HT1080 (cell line): ENCODE measurements around the gene SELENBP1. TPM values are rescaled to one million over a fixed set of nuclear protein-coding genes. Genes with fewer than 3 reads are reported as not detected.
"Not testable (repeated sequence)": the region's sequence is repeated elsewhere in the genome, so short reads cannot be mapped to it uniquely, and the experiment has no call there.

Source experiments
- DNase-seq: peaks from one replicate; pipeline ENCODE4 v3.0.0-alpha.2; 2015; ENCODE audit warnings: low read depth
- polyA plus RNA-seq, 2 experiments: library from polyadenylated mRNA; depleted of rRNA; stranded (reverse); fragments of >200 nt; gene quantifications; 2 replicates each; pipeline ENCODE4 v1.2.3, GENCODE V29; 2015
- total RNA-seq: library from RNA; depleted of rRNA; stranded (reverse); fragments of >200 nt; shearing (Covaris generic); gene quantifications from 2 replicates; pipeline ENCODE4 v1.2.3, GENCODE V29; 2014; rRNA removed

Gene SELENBP1
- total RNA-seq = not detected in 2 replicates
- polyA plus RNA-seq (2015; cell fraction: cytosol; rRNA removed) = not detected in 2 replicates
- polyA plus RNA-seq (2015; cell fraction: nucleus; rRNA removed) = not detected in 2 replicates

GRCh38 chr1:151372058-151372934 lies at the start of gene SELENBP1:
Gene SELENBP1 (minus strand): TSS chr1:151372705. CDS start chr1:151372641, 64 bp downstream.
- no peak for DNase-seq

GRCh38 chr1:151419819-151420218 lies 47.3 kb upstream of the SELENBP1 start:
- DNase-seq = no peak

- no peak for DNase-seq
Observed at GRCh38 chr1:151418081-151418480, 45.6 kb upstream of the SELENBP1 start.

GRCh38 chr1:151416231-151416630 lies 43.7 kb upstream of the SELENBP1 start:
- no peak for DNase-seq

GRCh38 chr1:151411884-151412283 lies 39.4 kb upstream of the SELENBP1 start:
- no peak for DNase-seq

GRCh38 chr1:151408891-151409290 lies 36.4 kb upstream of the SELENBP1 start:
- no peak for DNase-seq

- DNase-seq = no peak
Observed at GRCh38 chr1:151407304-151407703, 34.8 kb upstream of the SELENBP1 start.

GRCh38 chr1:151406176-151406575 lies 33.7 kb upstream of the SELENBP1 start:
- no peak for DNase-seq

GRCh38 chr1:151405187-151405951 lies 32.9 kb upstream of the SELENBP1 start:
- no peak for DNase-seq

- no peak for DNase-seq
Observed at GRCh38 chr1:151403612-151404011, 31.1 kb upstream of the SELENBP1 start.

- no peak for DNase-seq
Observed at GRCh38 chr1:151402764-151403163, 30.3 kb upstream of the SELENBP1 start.

GRCh38 chr1:151401860-151402259 lies 29.4 kb upstream of the SELENBP1 start:
- no peak for DNase-seq

GRCh38 chr1:151401125-151401788 lies 28.8 kb upstream of the SELENBP1 start:
- peak; percentile 43 for DNase-seq

GRCh38 chr1:151399324-151400171 lies 27.0 kb upstream of the SELENBP1 start, which contains the start of gene PSMB4:
Gene PSMB4 (plus strand): TSS chr1:151399573. CDS start chr1:151399588, 15 bp downstream.
- peak; percentile 88 for DNase-seq

GRCh38 chr1:151396265-151396664 lies 23.8 kb upstream of the SELENBP1 start:
- not testable (repeated sequence) for DNase-seq

GRCh38 chr1:151393583-151393982 lies 21.1 kb upstream of the SELENBP1 start:
- DNase-seq = no peak

GRCh38 chr1:151391079-151391563 lies 18.6 kb upstream of the SELENBP1 start:
- no peak for DNase-seq

GRCh38 chr1:151390221-151391078 lies 17.9 kb upstream of the SELENBP1 start:
- DNase-seq = not testable (repeated sequence)

- DNase-seq = no peak
Observed at GRCh38 chr1:151386002-151386401, 13.5 kb upstream of the SELENBP1 start.
